ENCODE results near the gene AMY1C.
"Not testable (repeated sequence)": the region's sequence is repeated elsewhere in the genome, so short reads cannot be mapped to it uniquely, and the experiment has no call there.

The AMY1C gene

GRCh38 chr1:103749598-103749997 is at the start of gene AMY1C:
Gene AMY1C, plus strand, starts transcription at chr1:103749898. Its CDS starts 572 bp downstream, at chr1:103750470.
- DNase-seq; H3K4me3 ChIP-seq (ENCODE audit: low read depth, low read length); H3K36me3 ChIP-seq (replicated peaks); in situ Hi-C loops (cut with HindIII; ENCODE audit: low pct_ligation_motif_present, low sequenced_read_pairs); H3K27me3 ChIP-seq (replicated peaks); H3K27ac ChIP-seq: not testable (repeated sequence)

- H3K36me3 ChIP-seq (replicated peaks); H3K27ac ChIP-seq; H3K27me3 ChIP-seq (replicated peaks); in situ Hi-C loops (cut with HindIII; ENCODE audit: low pct_ligation_motif_present, low sequenced_read_pairs); H3K4me3 ChIP-seq (ENCODE audit: low read depth, low read length); DNase-seq: not testable (repeated sequence)
Measured at GRCh38 chr1:103700669-103701068, 49.0 kb upstream of the AMY1C start.

GRCh38 chr1:103701256-103701655 is 48.4 kb upstream of the AMY1C start:
- H3K4me3 ChIP-seq (ENCODE audit: low read depth, low read length); H3K27me3 ChIP-seq (replicated peaks); in situ Hi-C loops (cut with HindIII; ENCODE audit: low pct_ligation_motif_present, low sequenced_read_pairs); H3K36me3 ChIP-seq (replicated peaks); DNase-seq; H3K27ac ChIP-seq: not testable (repeated sequence)

DNA sequence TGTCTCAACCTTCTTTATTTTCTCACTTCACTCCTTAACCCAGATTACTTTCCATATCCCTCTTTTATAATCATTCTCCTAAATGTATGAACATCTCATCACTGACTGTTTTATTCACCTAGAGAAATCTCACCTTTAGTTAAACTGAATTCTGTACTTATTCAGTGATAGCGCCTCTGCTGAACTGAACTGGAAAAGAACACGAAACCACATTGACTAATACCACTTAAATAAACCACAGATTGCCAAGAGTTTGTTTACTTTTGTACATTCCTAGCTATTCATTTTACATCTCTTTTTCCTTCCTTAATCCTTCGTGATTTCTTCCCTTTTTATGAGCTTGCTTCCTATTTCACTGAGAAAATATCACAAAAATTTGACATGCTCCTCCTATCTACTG is 42.0 kb upstream of the AMY1C start:
- H3K36me3 ChIP-seq (replicated peaks); DNase-seq; H3K4me3 ChIP-seq (ENCODE audit: low read depth, low read length); H3K27ac ChIP-seq; H3K27me3 ChIP-seq (replicated peaks); in situ Hi-C loops (cut with HindIII; ENCODE audit: low pct_ligation_motif_present, low sequenced_read_pairs): not testable (repeated sequence)

DNA sequence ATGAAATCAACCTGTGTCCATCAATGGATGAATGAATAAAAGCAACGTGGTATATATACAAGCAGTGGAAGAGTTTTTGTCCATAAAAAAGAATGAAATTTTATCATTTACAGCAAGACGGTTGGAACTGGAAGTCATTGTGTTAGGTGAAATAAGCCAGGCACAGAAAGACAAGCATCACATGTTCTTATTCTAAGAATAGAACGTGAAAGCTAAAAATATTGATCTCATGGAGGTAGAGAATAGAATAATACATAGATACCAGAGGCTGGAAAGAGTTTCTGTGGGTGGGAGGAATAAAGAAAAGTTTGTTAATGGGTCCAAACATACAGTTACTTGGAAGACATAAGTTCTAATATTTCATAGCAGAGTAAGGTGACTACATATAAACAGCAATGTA is 39.3 kb upstream of the AMY1C start:
- H3K4me3 ChIP-seq (ENCODE audit: low read depth, low read length); H3K27me3 ChIP-seq (replicated peaks); H3K36me3 ChIP-seq (replicated peaks); DNase-seq; in situ Hi-C loops (cut with HindIII; ENCODE audit: low pct_ligation_motif_present, low sequenced_read_pairs); H3K27ac ChIP-seq: not testable (repeated sequence)

DNA sequence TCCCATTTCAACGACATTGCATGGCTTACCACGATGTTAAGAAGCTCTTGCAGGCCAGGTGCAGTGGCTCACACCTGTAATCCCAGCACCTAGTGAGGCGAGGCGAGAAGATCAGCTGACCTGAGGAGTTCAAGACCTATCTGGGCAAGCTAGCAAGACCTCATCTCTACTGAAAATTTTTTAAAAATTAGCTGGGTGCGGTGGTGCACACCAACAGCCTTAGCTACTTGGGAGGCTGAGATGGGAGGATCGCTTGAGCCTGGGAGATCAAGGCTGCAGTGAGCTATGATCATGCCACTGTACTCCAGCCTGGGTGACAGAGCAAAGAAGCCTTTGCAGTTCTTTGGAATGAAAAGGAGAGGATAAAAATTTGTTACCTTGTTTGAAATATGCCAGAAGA is 32.3 kb upstream of the AMY1C start:
- H3K36me3 ChIP-seq (replicated peaks); H3K27me3 ChIP-seq (replicated peaks); DNase-seq; in situ Hi-C loops (cut with HindIII; ENCODE audit: low pct_ligation_motif_present, low sequenced_read_pairs); H3K27ac ChIP-seq; H3K4me3 ChIP-seq (ENCODE audit: low read depth, low read length): not testable (repeated sequence)

- in situ Hi-C loops (cut with HindIII; ENCODE audit: low pct_ligation_motif_present, low sequenced_read_pairs), result not testable (repeated sequence)
Measured at GRCh38 chr1:103721473-103721872, 28.2 kb upstream of the AMY1C start.

DNA sequence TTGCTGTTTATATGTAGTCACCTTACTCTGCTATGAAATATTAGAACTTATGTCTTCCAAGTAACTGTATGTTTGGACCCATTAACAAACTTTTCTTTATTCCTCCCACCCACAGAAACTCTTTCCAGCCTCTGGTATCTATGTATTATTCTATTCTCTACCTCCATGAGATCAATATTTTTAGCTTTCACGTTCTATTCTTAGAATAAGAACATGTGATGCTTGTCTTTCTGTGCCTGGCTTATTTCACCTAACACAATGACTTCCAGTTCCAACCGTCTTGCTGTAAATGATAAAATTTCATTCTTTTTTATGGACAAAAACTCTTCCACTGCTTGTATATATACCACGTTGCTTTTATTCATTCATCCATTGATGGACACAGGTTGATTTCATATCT is 14.4 kb upstream of the AMY1C start:
- H3K27me3 ChIP-seq (replicated peaks); in situ Hi-C loops (cut with HindIII; ENCODE audit: low pct_ligation_motif_present, low sequenced_read_pairs): not testable (repeated sequence)

More at GRCh38 chr1:103721473-103721872, 28.2 kb upstream of the AMY1C start:
- not testable (repeated sequence) for H3K27me3 ChIP-seq (replicated peaks); H3K4me3 ChIP-seq (ENCODE audit: low read depth, low read length); DNase-seq; H3K27ac ChIP-seq; H3K36me3 ChIP-seq (replicated peaks)

DNA sequence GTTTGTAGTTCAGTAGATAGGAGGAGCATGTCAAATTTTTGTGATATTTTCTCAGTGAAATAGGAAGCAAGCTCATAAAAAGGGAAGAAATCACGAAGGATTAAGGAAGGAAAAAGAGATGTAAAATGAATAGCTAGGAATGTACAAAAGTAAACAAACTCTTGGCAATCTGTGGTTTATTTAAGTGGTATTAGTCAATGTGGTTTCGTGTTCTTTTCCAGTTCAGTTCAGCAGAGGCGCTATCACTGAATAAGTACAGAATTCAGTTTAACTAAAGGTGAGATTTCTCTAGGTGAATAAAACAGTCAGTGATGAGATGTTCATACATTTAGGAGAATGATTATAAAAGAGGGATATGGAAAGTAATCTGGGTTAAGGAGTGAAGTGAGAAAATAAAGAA is 11.7 kb upstream of the AMY1C start:
- H3K27me3 ChIP-seq (replicated peaks); in situ Hi-C loops (cut with HindIII; ENCODE audit: low pct_ligation_motif_present, low sequenced_read_pairs); DNase-seq; H3K27ac ChIP-seq; H3K4me3 ChIP-seq (ENCODE audit: low read depth, low read length); H3K36me3 ChIP-seq (replicated peaks): not testable (repeated sequence)

More for the DNA sequence above, 14.4 kb upstream of the AMY1C start:
- H3K27ac ChIP-seq; H3K36me3 ChIP-seq (replicated peaks); DNase-seq; H3K4me3 ChIP-seq (ENCODE audit: low read depth, low read length): not testable (repeated sequence)

GRCh38 chr1:103744449-103744848 is 5.2 kb upstream of the AMY1C start:
- H3K27ac ChIP-seq; H3K36me3 ChIP-seq (replicated peaks); in situ Hi-C loops (cut with HindIII; ENCODE audit: low pct_ligation_motif_present, low sequenced_read_pairs); H3K27me3 ChIP-seq (replicated peaks); DNase-seq; H3K4me3 ChIP-seq (ENCODE audit: low read depth, low read length): not testable (repeated sequence)

GRCh38 chr1:103745040-103745439 is 4.7 kb upstream of the AMY1C start:
- in situ Hi-C loops (cut with HindIII; ENCODE audit: low pct_ligation_motif_present, low sequenced_read_pairs); DNase-seq; H3K27me3 ChIP-seq (replicated peaks); H3K36me3 ChIP-seq (replicated peaks); H3K4me3 ChIP-seq (ENCODE audit: low read depth, low read length); H3K27ac ChIP-seq: not testable (repeated sequence)

DNA sequence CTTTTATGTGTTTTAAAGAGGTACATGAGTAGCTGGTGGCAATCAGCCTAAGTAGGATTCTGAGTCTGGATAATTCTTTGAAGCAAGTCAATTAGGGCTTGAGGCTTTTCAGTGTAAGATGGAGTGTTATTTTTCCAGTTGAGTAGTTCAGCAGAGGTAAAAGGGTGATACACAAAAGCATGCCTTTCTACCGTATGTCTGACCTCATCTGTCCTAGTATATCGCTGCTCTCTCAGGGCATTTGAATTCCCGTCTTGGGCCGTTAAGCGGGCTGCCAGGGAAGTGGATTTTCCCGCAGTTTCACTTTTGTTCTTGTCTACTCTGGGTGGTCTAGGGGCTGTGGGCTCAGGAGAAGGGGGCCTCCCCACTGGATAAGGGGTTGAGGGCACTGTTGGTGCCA is 1.4 kb upstream of the AMY1C start:
- H3K4me3 ChIP-seq (ENCODE audit: low read depth, low read length); H3K27ac ChIP-seq; H3K36me3 ChIP-seq (replicated peaks); in situ Hi-C loops (cut with HindIII; ENCODE audit: low pct_ligation_motif_present, low sequenced_read_pairs); H3K27me3 ChIP-seq (replicated peaks); DNase-seq: not testable (repeated sequence)

All from brain microvascular endothelial cell (primary cell).